GM12872 (cell line): ENCODE data around the gene TRAF3.

Source experiments
- TF ChIP-seq, protein P1 (sequence below): IDR thresholded peaks from 3 replicates; pipeline ENCODE4 v1.5.1; 2011; ENCODE audit warnings: low read depth, mild to moderate bottlenecking, low read length, moderate library complexity; ENCODE audit not compliant: insufficient read depth

TRAF3 gene

DNA sequence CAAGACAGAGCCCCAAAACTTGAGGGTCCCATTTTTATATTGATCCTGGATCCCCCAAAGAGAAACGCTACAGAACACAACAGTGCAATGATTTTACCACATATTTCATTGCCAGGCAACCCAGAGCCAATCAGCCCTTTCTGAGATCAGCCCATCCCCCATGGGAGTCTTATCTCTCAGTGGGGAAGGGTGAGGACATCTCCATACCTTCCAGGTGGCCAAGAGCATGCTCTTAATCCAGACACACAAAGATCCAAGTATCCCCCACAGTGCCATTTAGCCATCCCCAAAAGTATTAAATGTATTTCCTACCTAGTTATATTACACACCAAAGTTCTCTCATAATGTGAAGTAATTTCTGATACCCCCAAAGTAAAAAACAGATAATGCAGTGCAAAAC, 82.7 kb downstream of the TRAF3 start:
- TF ChIP-seq, protein P1, sequence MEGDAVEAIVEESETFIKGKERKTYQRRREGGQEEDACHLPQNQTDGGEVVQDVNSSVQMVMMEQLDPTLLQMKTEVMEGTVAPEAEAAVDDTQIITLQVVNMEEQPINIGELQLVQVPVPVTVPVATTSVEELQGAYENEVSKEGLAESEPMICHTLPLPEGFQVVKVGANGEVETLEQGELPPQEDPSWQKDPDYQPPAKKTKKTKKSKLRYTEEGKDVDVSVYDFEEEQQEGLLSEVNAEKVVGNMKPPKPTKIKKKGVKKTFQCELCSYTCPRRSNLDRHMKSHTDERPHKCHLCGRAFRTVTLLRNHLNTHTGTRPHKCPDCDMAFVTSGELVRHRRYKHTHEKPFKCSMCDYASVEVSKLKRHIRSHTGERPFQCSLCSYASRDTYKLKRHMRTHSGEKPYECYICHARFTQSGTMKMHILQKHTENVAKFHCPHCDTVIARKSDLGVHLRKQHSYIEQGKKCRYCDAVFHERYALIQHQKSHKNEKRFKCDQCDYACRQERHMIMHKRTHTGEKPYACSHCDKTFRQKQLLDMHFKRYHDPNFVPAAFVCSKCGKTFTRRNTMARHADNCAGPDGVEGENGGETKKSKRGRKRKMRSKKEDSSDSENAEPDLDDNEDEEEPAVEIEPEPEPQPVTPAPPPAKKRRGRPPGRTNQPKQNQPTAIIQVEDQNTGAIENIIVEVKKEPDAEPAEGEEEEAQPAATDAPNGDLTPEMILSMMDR: no peak

DNA sequence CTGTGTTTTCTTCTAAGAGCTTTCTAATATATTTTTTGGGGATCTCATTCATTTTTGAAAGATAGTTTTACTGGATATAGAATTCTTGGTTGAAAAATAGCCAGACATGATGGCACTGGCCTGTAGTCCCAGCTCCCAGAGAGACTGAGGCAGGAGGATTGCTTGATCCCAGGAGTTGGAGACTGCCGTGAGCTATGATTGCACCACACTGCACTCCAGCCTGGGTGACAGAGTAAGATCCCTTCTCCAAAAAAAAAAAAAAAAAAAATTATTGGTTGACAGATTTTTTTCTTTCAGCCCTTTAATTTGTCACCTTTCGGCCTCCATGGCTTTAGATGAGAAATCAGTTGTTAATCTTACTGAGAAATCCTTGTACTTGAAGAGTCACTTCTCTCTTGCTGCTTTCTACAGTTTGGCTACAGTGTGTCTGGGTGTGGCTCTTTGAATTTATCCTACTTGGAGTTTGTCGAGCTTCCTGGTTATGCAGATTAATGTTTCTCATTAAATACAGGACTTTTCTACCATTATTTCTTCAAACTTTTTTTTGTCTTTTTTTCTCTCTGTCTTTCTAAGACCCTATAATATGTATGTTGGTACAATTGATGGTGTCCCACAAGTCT, 85.0 kb downstream of the TRAF3 start:
- TF ChIP-seq, protein P1: no peak

DNA sequence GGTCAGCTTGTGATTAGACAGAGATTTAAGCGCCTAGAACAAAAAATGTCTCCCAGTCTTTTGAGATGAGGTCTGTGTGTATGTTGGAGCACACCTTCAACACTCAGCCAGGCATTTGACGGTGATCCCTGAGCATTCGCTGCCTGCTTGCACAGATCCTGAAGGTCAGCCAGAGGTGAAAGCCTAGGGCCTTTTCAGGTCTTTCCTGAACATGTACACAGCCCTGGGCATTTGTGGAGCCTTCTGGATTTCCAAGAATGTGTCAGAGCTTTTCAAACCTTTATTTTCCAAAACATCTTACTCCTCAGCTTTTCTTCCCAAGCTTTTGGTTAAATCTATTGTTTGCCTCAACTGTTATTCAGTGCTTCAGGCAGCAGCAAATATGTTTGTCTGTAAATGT, 86.1 kb downstream of the TRAF3 start:
- TF ChIP-seq, protein P1: no peak

DNA sequence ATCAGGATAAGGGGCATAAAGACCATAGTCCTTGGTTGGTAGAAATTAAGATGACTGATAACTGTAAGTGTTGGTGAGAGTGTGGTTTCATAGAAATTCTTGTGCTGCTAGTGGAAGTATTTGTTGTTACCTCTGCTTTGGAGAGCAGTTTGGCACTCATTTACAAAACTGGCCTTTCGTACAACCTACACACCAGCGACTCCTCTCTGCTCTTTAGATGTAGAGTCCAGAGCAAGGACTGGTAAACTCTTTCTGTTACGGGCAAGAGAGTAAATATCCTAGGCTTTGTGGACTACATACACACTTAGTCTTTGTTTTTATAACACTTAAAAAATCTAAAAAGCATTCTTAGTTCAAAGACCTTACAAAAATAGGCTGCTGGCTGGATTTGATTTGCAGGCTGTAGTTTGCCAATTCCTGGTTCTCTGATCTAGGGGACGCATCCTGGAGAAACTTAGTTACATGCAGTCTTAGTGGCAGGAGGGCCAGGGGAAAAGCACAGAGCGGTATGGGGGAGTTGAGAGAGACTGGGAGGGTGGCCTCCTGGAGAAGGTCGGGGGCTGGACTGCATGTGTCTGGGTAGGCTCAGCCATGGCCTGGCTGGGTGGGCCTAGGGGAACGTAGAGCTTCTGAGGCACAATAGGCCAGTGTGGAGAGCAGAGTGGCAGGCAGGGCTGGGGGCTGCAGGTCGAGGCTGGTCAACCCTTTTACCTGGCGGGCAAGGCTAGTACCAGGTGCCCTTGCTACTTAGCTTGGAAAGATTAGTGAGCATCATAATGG, 89.9 kb downstream of the TRAF3 start:
- TF ChIP-seq, protein P1: no peak

DNA sequence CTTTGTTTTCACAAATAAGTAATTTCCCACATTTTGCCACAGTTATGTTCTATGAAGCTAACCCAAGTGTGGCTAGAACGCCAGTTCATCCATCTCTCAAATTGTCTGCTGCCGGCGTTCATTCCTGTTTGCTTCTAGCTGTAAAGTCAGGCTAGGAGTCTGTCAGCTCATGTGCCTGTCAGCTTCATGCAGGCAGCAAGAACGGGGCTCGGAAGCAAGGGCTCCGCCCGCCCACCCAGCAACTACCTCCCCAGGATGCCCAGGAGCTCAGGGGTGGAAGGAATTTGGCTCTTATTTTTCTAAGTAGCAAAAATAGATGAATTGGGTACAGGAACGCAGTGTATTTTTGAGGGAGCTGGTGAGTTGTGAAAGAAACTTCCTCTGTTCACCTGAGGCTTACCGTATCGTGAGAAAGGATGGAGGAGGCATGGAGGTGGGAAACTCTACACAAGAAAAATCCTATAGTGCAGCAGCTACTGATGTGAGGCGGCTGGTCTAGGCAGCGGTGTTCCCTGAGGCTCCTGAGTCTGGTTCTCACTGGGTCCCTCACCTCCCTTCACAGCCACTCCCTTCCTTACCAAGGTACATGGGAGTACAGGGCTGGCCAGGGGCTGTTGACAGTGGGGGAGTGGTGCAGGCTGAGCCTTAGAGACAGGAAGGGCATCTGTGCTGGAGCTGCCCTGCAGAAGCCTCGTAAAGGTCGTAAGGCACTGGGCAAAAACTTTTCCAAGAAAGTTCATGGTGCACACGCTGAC, 90.8 kb downstream of the TRAF3 start:
- TF ChIP-seq, protein P1: no peak

DNA sequence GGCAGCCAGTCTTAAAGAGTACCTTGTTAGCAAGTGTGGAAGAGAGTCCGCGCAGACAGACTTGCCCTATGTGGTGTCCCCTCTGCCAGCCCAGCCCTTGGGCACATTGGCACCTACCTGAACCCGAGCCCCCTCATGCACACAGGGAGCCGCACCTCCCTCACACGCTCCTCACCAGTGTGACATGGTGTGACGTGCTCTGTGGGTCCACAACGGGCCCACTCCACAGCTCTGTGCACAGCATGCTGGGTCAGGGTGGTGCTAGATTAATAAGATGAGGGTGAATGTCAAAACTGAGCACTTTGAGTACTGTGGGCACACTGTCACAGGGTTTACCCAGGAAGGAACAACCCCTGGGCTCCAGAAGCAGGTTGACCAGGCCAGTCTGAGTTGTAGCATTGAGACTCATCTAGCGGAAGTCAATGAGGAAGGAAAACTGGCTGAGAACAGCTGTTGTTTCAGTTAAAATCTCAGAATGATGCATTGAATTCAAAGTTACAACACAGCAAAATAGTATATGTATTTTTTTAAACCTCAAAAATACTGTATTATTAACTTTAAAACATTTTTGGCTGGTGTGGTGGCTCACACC, 91.8 kb downstream of the TRAF3 start:
- TF ChIP-seq, protein P1: no peak

DNA sequence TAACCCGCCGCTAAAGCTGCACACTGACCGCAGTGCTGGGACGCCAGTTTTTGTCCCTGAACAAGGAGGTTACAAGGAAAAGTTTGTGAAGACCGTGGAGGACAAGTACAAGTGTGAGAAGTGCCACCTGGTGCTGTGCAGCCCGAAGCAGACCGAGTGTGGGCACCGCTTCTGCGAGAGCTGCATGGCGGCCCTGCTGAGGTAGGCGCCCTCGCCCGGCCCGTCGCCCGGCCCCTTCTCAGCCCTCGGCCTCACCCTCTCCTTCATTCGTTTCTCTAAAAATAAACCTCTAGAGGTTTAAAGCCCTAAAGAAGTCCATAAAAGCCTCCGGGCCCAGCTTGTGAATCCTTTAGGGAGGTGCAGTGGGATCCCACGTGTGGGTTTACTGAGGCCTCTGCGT, 93.0 kb downstream of the TRAF3 start:
- TF ChIP-seq, protein P1: no peak
